ENCODE results near the gene NAV2. TPM values are rescaled to one million over a fixed set of nuclear protein-coding genes. Genes with fewer than 3 reads are reported as not detected.

Gene NAV2
- total RNA-seq, 1 experiment from 2014 or later, result 2.1 TPM

- no peak for DNase-seq (ENCODE audit: low read depth, low spot score)
- RAD21 ChIA-PET (ENCODE audit: low non-redundant PET in 1 of 2, low total read pairs in 2 of 2, uncharacterized antibody in 2 of 2, unreplicated experiment in 2 of 2), result no interaction called here
- no peak overlapping the region for H3K9ac ChIP-seq (ENCODE audit: low read length)
- no peaks in the 10 kb centered on the region for H4K20me1 ChIP-seq (ENCODE audit: insufficient read depth)
- H3K4me1 ChIP-seq (ENCODE audit: control insufficient read depth in 1 of 2, insufficient read depth in 2 of 2, low read length in 2 of 2), result peaks cover 0 to 7% of the 10 kb centered on the region in 2 experiments; a peak in 1 of 4 replicates
- BruUV-seq (replicated peaks), result no TSS peak
- no peak overlapping the region for H3K4me2 ChIP-seq (ENCODE audit: low read length)
- no peak overlapping the region for H2AFZ ChIP-seq (ENCODE audit: low read depth, low read length, poor library complexity, severe bottlenecking)
- H3K36me3 ChIP-seq (ENCODE audit: control insufficient read depth in 1 of 2, insufficient read depth in 2 of 2, low read length in 2 of 2), result no peaks in the 10 kb centered on the region
- intact Hi-C loops (cut with micrococcal nuclease), result no loop called here
- H3K79me2 ChIP-seq (ENCODE audit: insufficient read depth, low read length), result no peaks in the 10 kb centered on the region
- no peaks in the 10 kb centered on the region for H3K9me2 ChIP-seq (ENCODE audit: insufficient read depth)
- CTCF ChIA-PET, result no interaction called here
- TF ChIP-seq CTCF (IDR thresholded peaks at IDR 0.05 in 2 of 3, conservative IDR thresholded peaks at IDR 0.05 in 1 of 3; ENCODE audit: borderline replicate concordance in 1 of 3, insufficient read depth in 1 of 3, low read depth in 2 of 3, low read length in 2 of 3) (no peak), EZH2 (IDR thresholded peaks at IDR 0.05) (no peak), SP1 (IDR thresholded peaks at IDR 0.05; ENCODE audit: low read depth) (no peak), EZH2phosphoT487 (IDR thresholded peaks at IDR 0.05; ENCODE audit: borderline replicate concordance) (no peak), SRF (IDR thresholded peaks at IDR 0.05; ENCODE audit: low read depth) (no peak), ZNF274 (IDR thresholded peaks at IDR 0.05; ENCODE audit: low read depth, low read length) (no peak), ZBTB33 (IDR thresholded peaks at IDR 0.05; ENCODE audit: extremely low read depth, insufficient replicate concordance, low read length) (no peak), JUND (IDR thresholded peaks at IDR 0.05) (no peak), ELF1 (IDR thresholded peaks at IDR 0.05; ENCODE audit: borderline replicate concordance, low read depth) (no peak), MAX (IDR thresholded peaks at IDR 0.05) (no peak), YY1 (IDR thresholded peaks at IDR 0.05; ENCODE audit: extremely low read depth, insufficient replicate concordance, low read depth, low read length) (no peak)
- no peak for ATAC-seq
- H3K4me3 ChIP-seq (replicated peaks in 1 of 2; ENCODE audit: low read depth in 1 of 2, low read length in 2 of 2), result no peak overlapping the region
- no peaks in the 10 kb centered on the region for H3K27me3 ChIP-seq (ENCODE audit: insufficient read depth, low read length)
- no peaks in the 10 kb centered on the region for H3K9me3 ChIP-seq (ENCODE audit: control insufficient read depth in 1 of 2, insufficient read depth in 1 of 2, low read depth in 1 of 2, low read length in 2 of 2)
- POLR2A ChIA-PET, result no interaction called here
- no peak overlapping the region for H3K27ac ChIP-seq (ENCODE audit: low read depth, low read length)
These were observed 290.7 kb downstream of the NAV2 start for GRCh38 chr11:20003351-20003750.

All from HCT116 (cell line).